HG03280 (cell line): ENCODE results near the gene NDUFAF5.

Experiments used
- ATAC-seq: cut with Tn5 transposase; IDR thresholded peaks from one replicate; pipeline ENCODE4 v1.9.1; 2021; ENCODE audit warnings: mild to moderate bottlenecking, moderate library complexity; ENCODE audit not compliant: unreplicated experiment

NDUFAF5 gene

GRCh38 chr20:13775867-13776266, 9.0 kb upstream of the NDUFAF5 start:
- no peak for ATAC-seq

GRCh38 chr20:13777171-13777601, 7.6 kb upstream of the NDUFAF5 start:
- no peak for ATAC-seq

GRCh38 chr20:13778827-13779226, 6.0 kb upstream of the NDUFAF5 start:
- no peak for ATAC-seq

- ATAC-seq = no peak
These were observed 1.3 kb upstream of the NDUFAF5 start for GRCh38 chr20:13783528-13783927.

- ATAC-seq = no peak
These were observed 446 bp upstream of the NDUFAF5 start for GRCh38 chr20:13784271-13784892.

GRCh38 chr20:13786143-13786828, 1.5 kb downstream of the NDUFAF5 start:
- no peak for ATAC-seq

GRCh38 chr20:13788167-13788834, 3.5 kb downstream of the NDUFAF5 start:
- peak; percentile 40 for ATAC-seq

GRCh38 chr20:13790708-13791107, 5.9 kb downstream of the NDUFAF5 start:
- ATAC-seq = no peak

GRCh38 chr20:13791540-13792459, 7.0 kb downstream of the NDUFAF5 start:
- ATAC-seq = no peak

- ATAC-seq = no peak
These were observed 8.2 kb downstream of the NDUFAF5 start for GRCh38 chr20:13793001-13793400.

- no peak for ATAC-seq
These were observed 9.8 kb downstream of the NDUFAF5 start for GRCh38 chr20:13794667-13795066.

- ATAC-seq = no peak
These were observed 14.2 kb downstream of the NDUFAF5 start for GRCh38 chr20:13799040-13799439.

GRCh38 chr20:13799974-13800373, 15.1 kb downstream of the NDUFAF5 start:
- ATAC-seq = no peak

GRCh38 chr20:13800728-13801134, 15.9 kb downstream of the NDUFAF5 start:
- ATAC-seq = no peak

- ATAC-seq = no peak
These were observed 24.5 kb downstream of the NDUFAF5 start for GRCh38 chr20:13809373-13809772.

GRCh38 chr20:13809855-13810254, 25.0 kb downstream of the NDUFAF5 start:
- ATAC-seq = no peak

- ATAC-seq = no peak
These were observed 25.6 kb downstream of the NDUFAF5 start for GRCh38 chr20:13810446-13810845.

- ATAC-seq = no peak
These were observed 29.1 kb downstream of the NDUFAF5 start for GRCh38 chr20:13813910-13814309.

- no peak for ATAC-seq
These were observed 29.8 kb downstream of the NDUFAF5 start for GRCh38 chr20:13814672-13815071.

- ATAC-seq = no peak
These were observed 31.9 kb downstream of the NDUFAF5 start for GRCh38 chr20:13816757-13817156.

- ATAC-seq = no peak
These were observed 32.5 kb downstream of the NDUFAF5 start for GRCh38 chr20:13817342-13817741.
